ENCODE measurements around the gene HERC3.

HERC3 gene

DNA sequence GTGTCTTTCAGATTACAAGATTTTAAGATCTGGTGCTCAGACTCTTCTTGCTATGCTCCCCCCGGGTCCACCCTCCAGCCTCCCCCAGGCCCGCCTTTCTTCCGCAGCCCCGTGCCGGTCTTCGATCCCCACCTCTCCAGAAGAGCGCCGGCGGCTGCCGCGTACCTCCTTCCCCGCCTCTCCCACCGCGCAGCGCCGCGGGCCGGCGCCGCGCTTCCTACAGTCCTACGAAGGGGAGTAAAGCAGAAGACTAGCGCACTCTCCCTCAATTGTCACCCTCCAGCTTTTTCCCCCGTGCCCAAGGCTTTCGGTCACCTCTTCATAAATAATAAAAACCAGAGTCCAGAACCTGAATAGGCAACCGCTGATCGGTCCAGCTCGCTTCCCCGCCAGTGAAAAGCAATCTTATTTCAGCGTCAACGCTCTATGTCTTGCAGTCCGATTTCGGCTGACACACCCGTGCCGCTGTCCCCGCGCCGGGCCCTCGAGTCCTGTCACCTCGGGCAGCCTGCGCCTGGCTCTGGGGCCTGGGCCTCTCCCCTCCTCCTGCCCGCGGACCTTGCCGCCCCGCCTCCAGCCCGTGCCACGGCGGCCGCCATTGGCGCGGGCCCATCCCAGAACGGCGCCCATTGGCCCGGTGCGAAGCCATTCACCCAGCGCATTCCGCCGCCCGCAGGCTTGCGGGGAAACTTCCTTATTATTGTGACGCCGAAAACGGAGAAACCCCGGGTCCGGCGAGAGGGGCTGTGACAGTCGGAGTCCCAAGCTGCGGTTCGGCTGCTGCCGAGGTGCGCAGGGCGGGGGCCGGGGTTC, at the start of gene HERC3:
TSS of gene HERC3 (plus strand) at position 694 of the 813 bp plus-strand sequence. CDS start 13,344 bp downstream, outside the sequence.
- H3K36me3 ChIP-seq (ENCODE audit: control insufficient read depth, low read depth, low read length): no peaks in the 10 kb centered on the region
- peak within 1 kb of the TSS; percentile 96 for H3K4me3 ChIP-seq (ENCODE audit: low read length)
- no peaks in the 10 kb centered on the region for H3K9me3 ChIP-seq (ENCODE audit: control insufficient read depth, low read depth, low read length)
- H3K4me1 ChIP-seq (ENCODE audit: control insufficient read depth, low read depth, low read length): no peaks in the 10 kb centered on the region
- H3K27ac ChIP-seq (ENCODE audit: low read length): no peak within 1 kb of the TSS
- peaks cover 34% of the 10 kb centered on the region for H3K27me3 ChIP-seq (ENCODE audit: control insufficient read depth, insufficient read depth, low read length)
- H3K9ac ChIP-seq (ENCODE audit: low read length): no peak within 1 kb of the TSS

DNA sequence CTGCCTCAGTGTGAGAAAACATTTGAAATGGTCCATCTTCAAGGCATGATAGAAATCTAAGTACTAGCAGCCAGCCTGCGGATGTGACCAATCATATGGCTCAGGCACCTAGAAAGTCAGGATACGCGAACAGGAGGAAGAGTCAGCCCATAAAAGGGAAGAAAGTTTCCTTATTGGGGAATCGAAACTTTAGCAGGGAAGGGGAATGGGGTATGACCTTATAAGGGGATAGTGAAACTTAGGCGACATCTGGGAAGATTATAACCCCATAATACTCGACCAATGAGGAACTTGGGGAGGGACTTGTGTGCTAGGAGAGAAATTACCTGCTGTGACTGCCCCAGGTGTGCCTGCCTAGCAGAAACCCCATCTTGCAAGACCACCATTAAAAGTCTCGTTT, 42.5 kb upstream of the HERC3 start:
- no peaks in the 10 kb centered on the region for H3K27me3 ChIP-seq (ENCODE audit: control insufficient read depth, insufficient read depth, low read length)

DNA sequence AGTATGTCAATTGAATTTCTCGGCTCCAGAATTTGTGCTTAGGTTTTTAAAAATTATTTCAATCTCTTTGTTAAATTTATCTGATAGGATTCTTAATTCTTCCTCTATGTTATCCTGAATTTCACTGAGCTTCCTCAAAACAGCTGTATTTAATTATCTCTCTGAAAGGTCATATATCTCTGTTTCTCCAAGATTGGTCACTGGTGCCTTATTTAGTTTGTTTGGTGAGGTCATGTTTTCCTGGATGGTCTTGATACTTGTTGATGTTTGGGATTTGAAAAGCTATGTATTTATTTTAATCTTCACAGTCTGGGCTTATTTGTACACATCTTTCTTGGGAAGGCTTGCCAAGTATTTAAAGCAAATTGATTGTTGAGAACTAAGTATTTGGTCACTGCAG, 24.7 kb upstream of the HERC3 start:
- no peaks in the 10 kb centered on the region for H3K27me3 ChIP-seq (ENCODE audit: control insufficient read depth, insufficient read depth, low read length)
- H3K4me1 ChIP-seq (ENCODE audit: control insufficient read depth, low read depth, low read length): no peaks in the 10 kb centered on the region

More for the DNA sequence above, 42.5 kb upstream of the HERC3 start:
- H3K4me3 ChIP-seq (ENCODE audit: low read length): no peak overlapping the region
- no peaks in the 10 kb centered on the region for H3K36me3 ChIP-seq (ENCODE audit: control insufficient read depth, low read depth, low read length)
- H3K27ac ChIP-seq (ENCODE audit: low read length): no peak overlapping the region
- no peak overlapping the region for H3K9ac ChIP-seq (ENCODE audit: low read length)
- H3K9me3 ChIP-seq (ENCODE audit: control insufficient read depth, low read depth, low read length): no peaks in the 10 kb centered on the region
- H3K4me1 ChIP-seq (ENCODE audit: control insufficient read depth, low read depth, low read length): peaks cover 3% of the 10 kb centered on the region

DNA sequence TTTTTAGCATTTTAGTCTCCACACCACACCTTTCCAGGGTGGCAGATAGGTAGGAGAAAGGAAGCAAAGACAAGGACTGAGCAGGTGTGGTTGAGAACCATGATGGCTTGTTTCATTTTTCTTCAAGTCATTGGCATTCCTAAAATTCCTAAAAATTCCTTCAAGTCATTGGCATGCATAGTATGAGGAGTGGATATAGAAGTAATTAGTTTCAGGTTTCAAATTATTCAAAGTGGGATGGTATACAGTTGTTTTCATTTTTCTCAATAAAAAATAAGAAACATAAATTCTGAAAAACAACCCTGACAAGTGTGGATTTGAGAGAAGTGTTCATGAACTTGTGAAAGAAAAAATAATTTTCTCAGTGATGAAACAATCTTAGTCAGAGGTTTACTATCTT, 22.3 kb upstream of the HERC3 start:
- Histone ChIP-seq H3K27ac (ENCODE audit: low read length) (no peak overlapping the region), H3K9ac (ENCODE audit: low read length) (no peak overlapping the region)

More for the DNA sequence above, 24.7 kb upstream of the HERC3 start:
- Histone ChIP-seq H3K27ac (ENCODE audit: low read length) (no peak overlapping the region), H3K9ac (ENCODE audit: low read length) (no peak overlapping the region), H3K9me3 (ENCODE audit: control insufficient read depth, low read depth, low read length) (no peaks in the 10 kb centered on the region), H3K36me3 (ENCODE audit: control insufficient read depth, low read depth, low read length) (no peaks in the 10 kb centered on the region), H3K4me3 (ENCODE audit: low read length) (no peak overlapping the region)

DNA sequence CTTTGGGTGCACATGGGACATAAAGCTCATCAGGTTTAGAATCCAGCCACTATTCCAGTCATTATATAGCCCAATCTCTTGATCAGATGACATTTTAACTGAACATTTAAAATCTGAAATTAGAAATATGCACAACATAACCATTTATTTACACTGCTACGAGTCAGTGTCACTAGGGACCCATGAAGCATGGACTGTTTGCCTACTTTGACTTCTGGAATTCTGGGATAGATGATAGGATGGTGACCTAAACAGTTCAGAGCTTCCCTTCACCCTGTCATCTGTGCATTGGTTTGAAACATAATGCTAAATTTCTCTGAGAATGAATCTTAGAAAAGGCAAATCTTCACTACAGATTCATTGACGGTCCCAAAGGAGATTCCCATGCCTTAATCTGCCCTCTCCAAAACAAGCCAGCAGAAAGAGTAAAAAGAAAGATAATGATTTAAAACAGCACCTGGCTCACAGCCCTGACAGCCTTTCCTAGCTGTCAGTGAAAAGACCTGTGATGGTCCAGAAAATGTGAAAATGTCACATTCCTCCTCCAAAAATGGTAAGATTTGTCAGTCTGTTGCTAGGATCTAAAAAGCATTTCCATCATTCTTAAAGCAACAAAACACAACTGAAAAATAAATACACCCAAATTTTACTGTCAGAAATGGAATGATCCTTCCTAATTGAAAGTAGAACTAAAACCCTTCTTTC, 18.9 kb upstream of the HERC3 start:
- Histone ChIP-seq H3K9me3 (ENCODE audit: control insufficient read depth, low read depth, low read length) (no peaks in the 10 kb centered on the region), H3K27me3 (ENCODE audit: control insufficient read depth, insufficient read depth, low read length) (no peaks in the 10 kb centered on the region), H3K9ac (ENCODE audit: low read length) (no peak overlapping the region), H3K4me1 (ENCODE audit: control insufficient read depth, low read depth, low read length) (no peaks in the 10 kb centered on the region), H3K27ac (ENCODE audit: low read length) (no peak overlapping the region), H3K4me3 (ENCODE audit: low read length) (no peak overlapping the region), H3K36me3 (ENCODE audit: control insufficient read depth, low read depth, low read length) (no peaks in the 10 kb centered on the region)

More for the DNA sequence above, 22.3 kb upstream of the HERC3 start:
- no peaks in the 10 kb centered on the region for H3K36me3 ChIP-seq (ENCODE audit: control insufficient read depth, low read depth, low read length)
- H3K4me3 ChIP-seq (ENCODE audit: low read length): no peak overlapping the region
- no peaks in the 10 kb centered on the region for H3K27me3 ChIP-seq (ENCODE audit: control insufficient read depth, insufficient read depth, low read length)
- H3K9me3 ChIP-seq (ENCODE audit: control insufficient read depth, low read depth, low read length): no peaks in the 10 kb centered on the region
- no peaks in the 10 kb centered on the region for H3K4me1 ChIP-seq (ENCODE audit: control insufficient read depth, low read depth, low read length)

DNA sequence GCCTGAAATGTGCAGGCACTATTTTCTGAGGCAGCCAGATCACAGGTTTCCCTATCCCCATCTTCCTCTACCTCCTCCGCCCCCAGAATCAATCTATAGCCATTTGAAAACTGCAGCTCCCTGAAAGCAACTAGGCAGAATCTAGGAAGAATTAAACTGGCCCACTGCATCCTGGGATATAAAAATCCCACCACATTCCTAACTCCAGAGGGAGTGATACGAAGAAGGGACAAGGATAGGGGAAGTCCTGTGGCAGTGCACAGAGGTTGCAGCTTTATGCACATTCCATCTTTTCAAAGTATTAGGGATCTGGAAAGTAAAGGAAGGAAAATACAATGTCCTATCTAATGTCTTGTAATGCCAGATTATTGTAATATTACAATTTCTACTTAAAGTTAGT, 18.3 kb upstream of the HERC3 start:
- Histone ChIP-seq H3K9me3 (ENCODE audit: control insufficient read depth, low read depth, low read length) (no peaks in the 10 kb centered on the region), H3K27ac (ENCODE audit: low read length) (no peak overlapping the region), H3K4me3 (ENCODE audit: low read length) (no peak overlapping the region), H3K36me3 (ENCODE audit: control insufficient read depth, low read depth, low read length) (no peaks in the 10 kb centered on the region), H3K9ac (ENCODE audit: low read length) (no peak overlapping the region), H3K27me3 (ENCODE audit: control insufficient read depth, insufficient read depth, low read length) (no peaks in the 10 kb centered on the region), H3K4me1 (ENCODE audit: control insufficient read depth, low read depth, low read length) (no peaks in the 10 kb centered on the region)

DNA sequence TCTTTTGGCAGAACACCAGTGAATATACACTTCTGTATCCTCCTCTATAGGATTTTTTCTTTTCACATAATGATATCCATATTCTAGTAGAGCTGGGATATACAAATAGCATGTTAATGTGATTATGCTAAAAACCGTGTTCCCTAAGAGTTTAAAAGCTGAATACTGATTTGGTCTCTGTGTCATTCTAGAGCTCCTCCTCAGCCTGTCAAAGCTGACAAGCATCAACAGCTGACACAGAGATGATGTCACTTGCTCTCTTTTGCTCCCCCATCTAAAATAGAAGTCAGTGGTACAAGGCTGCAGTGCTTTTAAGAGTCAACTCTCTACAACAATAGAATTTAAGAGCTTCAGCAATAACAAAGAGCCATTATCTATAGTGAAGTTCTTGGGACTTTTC, 17.1 kb upstream of the HERC3 start:
- no peak overlapping the region for H3K9ac ChIP-seq (ENCODE audit: low read length)
- H3K27me3 ChIP-seq (ENCODE audit: control insufficient read depth, insufficient read depth, low read length): no peaks in the 10 kb centered on the region
- H3K4me3 ChIP-seq (ENCODE audit: low read length): no peak overlapping the region
- H3K4me1 ChIP-seq (ENCODE audit: control insufficient read depth, low read depth, low read length): no peaks in the 10 kb centered on the region
- no peaks in the 10 kb centered on the region for H3K36me3 ChIP-seq (ENCODE audit: control insufficient read depth, low read depth, low read length)
- H3K27ac ChIP-seq (ENCODE audit: low read length): no peak overlapping the region
- H3K9me3 ChIP-seq (ENCODE audit: control insufficient read depth, low read depth, low read length): no peaks in the 10 kb centered on the region

DNA sequence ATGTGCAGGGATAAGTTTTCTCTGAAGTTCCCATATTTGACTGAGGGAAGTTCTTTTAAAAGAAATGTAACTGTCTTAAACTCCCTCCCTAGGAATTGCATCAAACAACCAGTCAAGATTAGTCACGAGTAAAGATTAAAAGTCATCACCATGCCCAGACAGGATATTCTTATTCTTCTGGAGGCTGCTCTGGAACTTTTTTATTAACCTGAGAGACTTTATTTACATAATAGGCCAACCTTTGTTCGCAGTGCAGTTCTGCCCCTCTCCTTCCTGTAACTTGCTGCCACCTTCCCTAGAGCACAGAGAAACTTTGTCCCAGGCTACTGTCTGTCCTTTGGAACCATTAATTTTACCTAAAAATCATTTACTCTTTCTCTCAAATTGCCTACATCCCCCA, 9.8 kb upstream of the HERC3 start:
- Histone ChIP-seq H3K9ac (ENCODE audit: low read length) (no peak overlapping the region), H3K36me3 (ENCODE audit: control insufficient read depth, low read depth, low read length) (no peaks in the 10 kb centered on the region), H3K4me3 (ENCODE audit: low read length) (no peak overlapping the region), H3K4me1 (ENCODE audit: control insufficient read depth, low read depth, low read length) (no peaks in the 10 kb centered on the region), H3K27ac (ENCODE audit: low read length) (no peak overlapping the region), H3K9me3 (ENCODE audit: control insufficient read depth, low read depth, low read length) (no peaks in the 10 kb centered on the region), H3K27me3 (ENCODE audit: control insufficient read depth, insufficient read depth, low read length) (no peaks in the 10 kb centered on the region)

DNA sequence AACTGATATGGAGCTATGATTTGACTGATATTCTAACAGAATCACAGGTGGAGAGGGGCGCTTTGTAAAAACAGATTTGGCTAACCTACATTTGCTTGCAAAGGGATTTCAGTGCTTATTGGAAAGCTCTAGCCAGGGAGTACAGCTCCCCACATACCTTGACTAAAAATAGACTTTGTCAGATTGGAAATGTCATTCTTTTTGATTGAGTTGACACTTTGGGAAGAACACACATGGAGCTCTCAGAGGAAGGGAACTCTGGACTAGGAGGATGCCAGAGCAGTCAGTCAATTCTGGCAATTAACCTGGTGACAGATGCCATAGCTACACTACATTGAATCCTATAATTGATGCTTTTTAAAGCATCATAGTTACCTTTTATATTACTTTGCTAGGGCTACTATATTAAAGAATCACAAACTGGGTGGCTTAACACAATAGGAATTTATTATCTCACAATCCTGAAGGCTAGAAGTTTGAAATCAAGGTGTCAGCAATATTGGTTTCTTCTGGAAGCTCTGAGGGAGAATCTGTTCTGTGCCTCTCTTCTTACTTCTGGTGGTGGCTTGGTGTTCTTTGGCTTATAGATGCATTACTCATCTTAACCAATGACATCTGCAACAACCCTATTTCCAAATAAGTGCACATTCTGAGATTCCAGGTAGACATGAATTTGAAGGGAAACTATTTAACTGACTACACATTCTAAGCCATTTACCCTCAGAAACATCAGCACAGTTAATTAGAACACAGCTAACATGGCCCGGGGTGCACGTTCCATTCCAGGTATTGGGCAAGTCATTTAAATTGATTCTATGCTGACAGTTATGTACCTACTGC, 8.4 kb upstream of the HERC3 start:
- H3K27ac ChIP-seq (ENCODE audit: low read length): no peak overlapping the region
- H3K4me1 ChIP-seq (ENCODE audit: control insufficient read depth, low read depth, low read length): no peaks in the 10 kb centered on the region
- H3K36me3 ChIP-seq (ENCODE audit: control insufficient read depth, low read depth, low read length): no peaks in the 10 kb centered on the region
- H3K9ac ChIP-seq (ENCODE audit: low read length): no peak overlapping the region
- no peak overlapping the region for H3K4me3 ChIP-seq (ENCODE audit: low read length)
- no peaks in the 10 kb centered on the region for H3K27me3 ChIP-seq (ENCODE audit: control insufficient read depth, insufficient read depth, low read length)
- H3K9me3 ChIP-seq (ENCODE audit: control insufficient read depth, low read depth, low read length): no peaks in the 10 kb centered on the region

DNA sequence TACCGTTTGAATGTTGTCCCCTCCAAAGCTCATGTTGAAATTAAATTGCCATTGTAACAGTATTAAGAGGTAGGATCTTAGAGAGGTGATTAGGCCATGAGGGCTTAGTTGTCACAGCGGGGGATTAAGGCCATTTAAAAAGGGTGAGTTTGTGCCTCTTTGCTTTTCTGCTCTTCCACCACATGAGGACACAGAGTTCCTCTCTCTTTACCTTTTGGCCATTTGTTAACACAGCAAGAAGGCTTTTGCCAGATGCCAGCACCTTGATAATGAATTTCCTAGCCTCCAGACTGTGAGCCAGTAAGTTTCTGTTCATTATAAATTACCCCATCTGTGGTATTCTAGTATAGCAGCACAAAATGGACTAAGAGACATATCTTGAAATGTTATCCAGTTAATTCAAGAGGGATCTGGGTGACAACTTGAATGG, 7.8 kb upstream of the HERC3 start:
- Histone ChIP-seq H3K9me3 (ENCODE audit: control insufficient read depth, low read depth, low read length) (no peaks in the 10 kb centered on the region), H3K27me3 (ENCODE audit: control insufficient read depth, insufficient read depth, low read length) (no peaks in the 10 kb centered on the region), H3K4me3 (ENCODE audit: low read length) (no peak overlapping the region), H3K4me1 (ENCODE audit: control insufficient read depth, low read depth, low read length) (no peaks in the 10 kb centered on the region), H3K36me3 (ENCODE audit: control insufficient read depth, low read depth, low read length) (no peaks in the 10 kb centered on the region), H3K27ac (ENCODE audit: low read length) (no peak overlapping the region), H3K9ac (ENCODE audit: low read length) (no peak overlapping the region)

DNA sequence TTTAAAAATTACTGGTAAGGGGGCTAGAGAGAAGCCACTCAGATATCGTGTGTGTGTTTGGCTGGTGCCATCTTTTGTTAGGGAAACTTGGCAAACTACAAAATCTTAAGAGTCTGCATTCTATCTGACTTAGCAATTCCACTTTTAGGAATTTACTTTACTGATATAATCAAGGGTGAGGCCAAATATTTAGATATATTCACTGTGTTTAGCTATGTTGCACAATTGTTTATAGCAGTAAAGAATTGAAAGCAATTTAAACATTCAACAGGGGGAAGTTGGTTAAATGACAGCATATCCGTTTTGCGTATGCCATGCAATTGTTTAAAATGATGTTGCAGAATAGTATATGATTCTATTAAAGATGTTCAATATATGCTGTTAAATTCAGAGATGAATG, 6.4 kb upstream of the HERC3 start:
- H3K9me3 ChIP-seq (ENCODE audit: control insufficient read depth, low read depth, low read length): no peaks in the 10 kb centered on the region
- no peaks in the 10 kb centered on the region for H3K4me1 ChIP-seq (ENCODE audit: control insufficient read depth, low read depth, low read length)
- no peak overlapping the region for H3K4me3 ChIP-seq (ENCODE audit: low read length)
- no peak overlapping the region for H3K9ac ChIP-seq (ENCODE audit: low read length)
- no peak overlapping the region for H3K27ac ChIP-seq (ENCODE audit: low read length)
- H3K36me3 ChIP-seq (ENCODE audit: control insufficient read depth, low read depth, low read length): no peaks in the 10 kb centered on the region
- peaks cover 7% of the 10 kb centered on the region for H3K27me3 ChIP-seq (ENCODE audit: control insufficient read depth, insufficient read depth, low read length)
